ENCODE data around the gene ADO.

The ADO gene

GRCh38 chr10:62816076-62816330, 11.5 kb downstream of the ADO start:
- in situ Hi-C loops (cut with MboI; ENCODE audit: low pct_unique_long_range_greater_than_20kb, low sequenced_read_pairs), result no loop called here
- no peak for DNase-seq

- DNase-seq, result peak; percentile 98
- in situ Hi-C loops (cut with MboI; ENCODE audit: low pct_unique_long_range_greater_than_20kb, low sequenced_read_pairs), result no loop called here
Measured at GRCh38 chr10:62816331-62817120, 12.0 kb downstream of the ADO start, which contains the start of gene EGR2. Gene EGR2 (minus strand): TSS chr10:62816366. CDS start chr10:62816029, 337 bp downstream.

- in situ Hi-C loops (cut with MboI; ENCODE audit: low pct_unique_long_range_greater_than_20kb, low sequenced_read_pairs), result no loop called here
- DNase-seq, result no peak
Measured at GRCh38 chr10:62817121-62817765, 12.7 kb downstream of the ADO start.

- in situ Hi-C loops (cut with MboI; ENCODE audit: low pct_unique_long_range_greater_than_20kb, low sequenced_read_pairs), result no loop called here
Measured at GRCh38 chr10:62817766-62818425, 13.4 kb downstream of the ADO start.

GRCh38 chr10:62818426-62819011, 14.0 kb downstream of the ADO start:
- DNase-seq, result peak; percentile 32
- in situ Hi-C loops (cut with MboI; ENCODE audit: low pct_unique_long_range_greater_than_20kb, low sequenced_read_pairs), result no loop called here

More at GRCh38 chr10:62817766-62818425, 13.4 kb downstream of the ADO start:
- DNase-seq, result peak; percentile 82

GRCh38 chr10:62819141-62819920, 14.8 kb downstream of the ADO start:
- DNase-seq, result no peak
- in situ Hi-C loops (cut with MboI; ENCODE audit: low pct_unique_long_range_greater_than_20kb, low sequenced_read_pairs), result no loop called here

- in situ Hi-C loops (cut with MboI; ENCODE audit: low pct_unique_long_range_greater_than_20kb, low sequenced_read_pairs), result no loop called here
- DNase-seq, result no peak
Measured at GRCh38 chr10:62820586-62820985, 16.1 kb downstream of the ADO start.

- in situ Hi-C loops (cut with MboI; ENCODE audit: low pct_unique_long_range_greater_than_20kb, low sequenced_read_pairs), result no loop called here
- DNase-seq, result peak; percentile 64
Measured at GRCh38 chr10:62826273-62826672, 21.8 kb downstream of the ADO start.

GRCh38 chr10:62829622-62830021, 25.1 kb downstream of the ADO start:
- no peak for DNase-seq
- in situ Hi-C loops (cut with MboI; ENCODE audit: low pct_unique_long_range_greater_than_20kb, low sequenced_read_pairs), result no loop called here

- in situ Hi-C loops (cut with MboI; ENCODE audit: low pct_unique_long_range_greater_than_20kb, low sequenced_read_pairs), result no loop called here
- DNase-seq, result peak; percentile 48
Measured at GRCh38 chr10:62830679-62831078, 26.2 kb downstream of the ADO start.

GRCh38 chr10:62831346-62831745, 26.8 kb downstream of the ADO start:
- no peak for DNase-seq
- in situ Hi-C loops (cut with MboI; ENCODE audit: low pct_unique_long_range_greater_than_20kb, low sequenced_read_pairs), result no loop called here

GRCh38 chr10:62839590-62839989, 35.1 kb downstream of the ADO start:
- no peak for DNase-seq
- in situ Hi-C loops (cut with MboI; ENCODE audit: low pct_unique_long_range_greater_than_20kb, low sequenced_read_pairs), result no loop called here

- in situ Hi-C loops (cut with MboI; ENCODE audit: low pct_unique_long_range_greater_than_20kb, low sequenced_read_pairs), result no loop called here
Measured at GRCh38 chr10:62842983-62843382, 38.5 kb downstream of the ADO start.

GRCh38 chr10:62843600-62843999, 39.1 kb downstream of the ADO start:
- in situ Hi-C loops (cut with MboI; ENCODE audit: low pct_unique_long_range_greater_than_20kb, low sequenced_read_pairs), result no loop called here
- DNase-seq, result no peak

More at GRCh38 chr10:62842983-62843382, 38.5 kb downstream of the ADO start:
- DNase-seq, result no peak

GRCh38 chr10:62844280-62845011, 39.9 kb downstream of the ADO start:
- no peak for DNase-seq
- in situ Hi-C loops (cut with MboI; ENCODE audit: low pct_unique_long_range_greater_than_20kb, low sequenced_read_pairs), result no loop called here

- in situ Hi-C loops (cut with MboI; ENCODE audit: low pct_unique_long_range_greater_than_20kb, low sequenced_read_pairs), result no loop called here
- no peak for DNase-seq
Measured at GRCh38 chr10:62847433-62847832, 42.9 kb downstream of the ADO start.

GRCh38 chr10:62850646-62851045, 46.1 kb downstream of the ADO start:
- DNase-seq, result peak; percentile 68
- in situ Hi-C loops (cut with MboI; ENCODE audit: low pct_unique_long_range_greater_than_20kb, low sequenced_read_pairs), result no loop called here

- in situ Hi-C loops (cut with MboI; ENCODE audit: low pct_unique_long_range_greater_than_20kb, low sequenced_read_pairs), result no loop called here
Measured at GRCh38 chr10:62851442-62851841, 46.9 kb downstream of the ADO start.

More at GRCh38 chr10:62851442-62851841, 46.9 kb downstream of the ADO start:
- peak; percentile 54 for DNase-seq

All from KBM-7 (cell line).